H1 (cell line): ENCODE data around the gene PECR. TPM values are rescaled to one million over a fixed set of nuclear protein-coding genes. Genes with fewer than 3 reads are reported as not detected.
A peak's percentile ranks its signal among the peaks of the same experiment; 100 is the strongest.

Source experiments
- CTCF ChIA-PET: fragments of 300-600 bp; sonication (Branson Sonifier 250); formaldehyde crosslinking; loops from one replicate; lab custom pipeline; 2021; ENCODE audit not compliant: partially characterized antibody; lab: Charles Lee
- POLR2A ChIA-PET: fragments of 300-600 bp; sonication (Branson Sonifier 250); formaldehyde crosslinking; loops from one replicate; lab custom pipeline; 2021; ENCODE audit warnings: inconsistent platforms; ENCODE audit not compliant: partially characterized antibody; lab: Charles Lee
- DNase-seq, 2 experiments: peaks; one replicate each; pipeline versions ENCODE4 v3.0.0 to v3.0.0-alpha.2; 2010 to 2022; ENCODE audit warnings: low spot score in 2 of 2, low read depth in 1 of 2, mixed read lengths in 1 of 2
- FAIRE-seq: peaks from 2 replicates; lab custom pipeline; 2011; peaks lifted over from hg19 to GRCh38; lab: Jason Lieb, UNC
- H2AFZ ChIP-seq: 2 replicates; pipeline ENCODE4 v1.8.1; 2012; ENCODE audit warnings: low read length, inconsistent platforms
- H2AK5ac ChIP-seq: 2 replicates; pipeline ENCODE4 v1.6.1; 2013; ENCODE audit warnings: low read depth, low read length
- H2BK120ac ChIP-seq: replicated peaks from 2 replicates; pipeline ENCODE3; 2013; ENCODE audit warnings: low read depth, low read length, inconsistent platforms
- H2BK12ac ChIP-seq: 2 replicates; pipeline ENCODE4 v1.6.1; 2013; ENCODE audit warnings: low read depth, low read length
- H2BK15ac ChIP-seq: 2 replicates; pipeline ENCODE4 v1.6.1; 2013; ENCODE audit warnings: low read length
- H2BK20ac ChIP-seq: 2 replicates; pipeline ENCODE4 v1.6.1; 2013; ENCODE audit warnings: low read length
- H2BK5ac ChIP-seq: 2 replicates; pipeline ENCODE4 v1.6.1; 2013; ENCODE audit warnings: low read depth, low read length
- H3K14ac ChIP-seq: 2 replicates; pipeline ENCODE4 v1.6.1; 2013; ENCODE audit warnings: inconsistent platforms; ENCODE audit not compliant: insufficient read length
- H3K18ac ChIP-seq: 2 replicates; pipeline ENCODE4 v1.6.1; 2013; ENCODE audit warnings: low read length; ENCODE audit errors: extremely low read depth
- H3K23ac ChIP-seq: 2 replicates; pipeline ENCODE4 v1.6.1; 2013; ENCODE audit warnings: inconsistent platforms; ENCODE audit not compliant: insufficient read length
- H3K23me2 ChIP-seq: 2 replicates; pipeline ENCODE4 v1.6.1; 2013; ENCODE audit warnings: low read depth, low read length
- H3K27ac ChIP-seq: 2 replicates; pipeline ENCODE4 v1.6.1; 2011; ENCODE audit warnings: low read depth, low read length, inconsistent platforms
- H3K27me3 ChIP-seq, 4 experiments: replicated peaks in 1 of 4; 1 replicate in 1 of 4; 2 replicates in 3 of 4; pipeline versions ENCODE4 v1.6.1 to v1.8.1; 2011 to 2013; ENCODE audit warnings: low read length in 3 of 4, mild to moderate bottlenecking in 3 of 4, inconsistent platforms in 2 of 4, mixed read lengths in 2 of 4, moderate library complexity in 1 of 4; ENCODE audit not compliant: control insufficient read depth in 3 of 4, insufficient read depth in 3 of 4; ENCODE audit errors: extremely low read depth in 1 of 4
- H3K36me3 ChIP-seq, 4 experiments: 2 replicates each; pipeline versions ENCODE4 v1.6.1 to v1.8.1; 2011 to 2013; ENCODE audit warnings: mild to moderate bottlenecking in 4 of 4, low read length in 3 of 4, moderate library complexity in 2 of 4, control low read depth in 1 of 4, inconsistent platforms in 1 of 4; ENCODE audit not compliant: insufficient read depth in 4 of 4, control insufficient read depth in 2 of 4
- H3K4ac ChIP-seq: replicated peaks from 2 replicates; pipeline ENCODE3; 2013; ENCODE audit warnings: low read length, low read depth, mixed read lengths, inconsistent platforms; ENCODE audit not compliant: insufficient read length
- H3K4me1 ChIP-seq, 4 experiments: replicated peaks in 1 of 4; 1 replicate in 1 of 4; 2 replicates in 3 of 4; pipeline versions ENCODE4 v1.6.1 to v1.8.1; 2011 to 2013; ENCODE audit warnings: low read length in 3 of 4, inconsistent platforms in 2 of 4, mixed read lengths in 1 of 4; ENCODE audit not compliant: insufficient read depth in 4 of 4, control insufficient read depth in 3 of 4
- H3K4me2 ChIP-seq, 2 experiments: 2 replicates each; pipeline versions ENCODE4 v1.6.1 to v1.8.1; 2011 to 2013; ENCODE audit warnings: low read depth in 2 of 2, low read length in 2 of 2, control low read depth in 1 of 2, inconsistent platforms in 1 of 2, mild to moderate bottlenecking in 1 of 2; ENCODE audit not compliant: insufficient read depth in 1 of 2
- H3K4me3 ChIP-seq, 4 experiments: fragments of 200-600, 300-600 bp in 1 of 4; sonication (generic), shearing (Covaris generic), sonication (Bioruptor Twin) in 1 of 4; 2 replicates each; pipeline versions ENCODE4 v1.5.1 to v1.8.1; 2011 to 2016; ENCODE audit warnings: low read length in 4 of 4, low read depth in 3 of 4, control low read depth in 2 of 4, inconsistent platforms in 2 of 4, mild to moderate bottlenecking in 2 of 4, mixed read lengths in 1 of 4, moderate library complexity in 1 of 4; ENCODE audit not compliant: insufficient read depth in 2 of 4; ENCODE audit errors: extremely low read depth in 1 of 4
- H3K56ac ChIP-seq: replicated peaks from 2 replicates; pipeline ENCODE3; 2013; ENCODE audit warnings: low read depth, mild to moderate bottlenecking, mixed read lengths, low read length, inconsistent platforms; ENCODE audit not compliant: insufficient read length
- H3K79me1 ChIP-seq: 2 replicates; pipeline ENCODE4 v1.6.1; 2013; ENCODE audit warnings: low read depth, low read length, control low read depth
- H3K79me2 ChIP-seq, 2 experiments: 2 replicates each; pipeline versions ENCODE4 v1.6.1 to v1.8.1; 2012 to 2013; ENCODE audit warnings: low read length in 2 of 2, mild to moderate bottlenecking in 2 of 2, inconsistent platforms in 1 of 2; ENCODE audit not compliant: insufficient read depth in 2 of 2, control insufficient read depth in 1 of 2
- H3K9ac ChIP-seq, 4 experiments: replicated peaks in 1 of 4; 1 replicate in 1 of 4; 2 replicates in 3 of 4; pipeline versions ENCODE4 v1.6.1 to v1.8.1; 2011 to 2013; ENCODE audit warnings: low read depth in 3 of 4, low read length in 3 of 4, control low read depth in 2 of 4, mild to moderate bottlenecking in 2 of 4, moderate library complexity in 2 of 4, inconsistent platforms in 1 of 4; ENCODE audit errors: extremely low read depth in 1 of 4
- H3K9me3 ChIP-seq, 2 experiments: 2 replicates each; pipeline versions ENCODE4 v1.6.1 to v1.8.1; 2012 to 2013; ENCODE audit warnings: mild to moderate bottlenecking in 2 of 2, moderate library complexity in 2 of 2, control low read depth in 1 of 2, inconsistent platforms in 1 of 2, low read depth in 1 of 2, low read length in 1 of 2, mixed read lengths in 1 of 2; ENCODE audit not compliant: insufficient read depth in 2 of 2
- H4K20me1 ChIP-seq, 2 experiments: replicated peaks in 1 of 2; 2 replicates each; pipeline versions ENCODE3 to v1.8.1; 2011 to 2013; ENCODE audit warnings: inconsistent platforms in 2 of 2, low read length in 2 of 2, mild to moderate bottlenecking in 1 of 2; ENCODE audit not compliant: insufficient read depth in 2 of 2, control insufficient read depth in 1 of 2
- H4K5ac ChIP-seq: 2 replicates; pipeline ENCODE4 v1.6.1; 2013; ENCODE audit warnings: low read length, low read depth, mixed read lengths, inconsistent platforms; ENCODE audit not compliant: insufficient read length
- H4K8ac ChIP-seq: 2 replicates; pipeline ENCODE4 v1.8.0; 2013; ENCODE audit warnings: mild to moderate bottlenecking, moderate library complexity, low read length, inconsistent platforms; ENCODE audit not compliant: insufficient read depth; ENCODE audit errors: extremely low read depth
- H4K91ac ChIP-seq: replicated peaks from 2 replicates; pipeline ENCODE3; 2013; ENCODE audit warnings: low read length, mixed read lengths, inconsistent platforms; ENCODE audit not compliant: insufficient read length
- WGBS, 2 experiments: shearing (Covaris generic) in 1 of 2; methylation state at CpG; one replicate each; pipeline versions ENCODE4 v1.1.6 to v1.1.7; 2013 to 2015; ENCODE audit warnings: low lambda C conversion rate in 2 of 2, mixed read lengths in 2 of 2, inconsistent platforms in 1 of 2, low coverage in 1 of 2, missing lambda C conversion rate in 1 of 2; ENCODE audit not compliant: insufficient replicate concordance in 2 of 2, insufficient coverage in 1 of 2, insufficient read length in 1 of 2; ENCODE audit errors: extremely low coverage in 1 of 2, missing lambda C conversion rate in 1 of 2; 5-methylcytosine and 5-hydroxymethylcytosine counted together
- polyA plus RNA-seq, 7 experiments: library from polyadenylated mRNA; depleted of rRNA in 3 of 7; stranded (reverse) in 5 of 7; unstranded in 2 of 7; fragments of >200 nt in 5 of 7; fragments of 200-250 nt in 2 of 7; gene quantifications; 1 replicate in 5 of 7; 2 replicates in 1 of 7; 4 replicates in 1 of 7; pipeline versions ENCODE4 v1.2.1 to v1.2.3, GENCODE V29; 2011 to 2013; ENCODE audit warnings: missing spikeins in 2 of 7, mixed read lengths in 2 of 7
- total RNA-seq: library from RNA; stranded (reverse); fragmentation: NEBNext Ultra II Directional; extraction: Animal tissue kit (Norgen Biotek cat#: 25700); gene quantifications from 2 replicates; pipeline ENCODE4 v1.2.1, GENCODE V29; 2021

The PECR gene
- total and polyA plus RNA-seq, 2 of the 8 experiments (the other 6 are each of a cell fraction or from before 2014, with no cell fraction given), result 15.9 to 19.2 TPM

- H4K8ac ChIP-seq, result peak overlapping the region; percentile 81; the same call in 1 of the 2 replicates
- peaks cover 0 to 1% of the 10 kb centered on the region in 2 experiments for H4K20me1 ChIP-seq
- peak overlapping the region; percentile 77; the same call in 1 of the 2 replicates for H2BK12ac ChIP-seq
- no peak overlapping the region for H3K4ac ChIP-seq
- H3K79me1 ChIP-seq, result no peaks in the 10 kb centered on the region; the same call in 1 of the 2 replicates
- H4K5ac ChIP-seq, result peak overlapping the region; percentile 100
- WGBS, 2 experiments, result 0% methylated on average over 1 of the region's 1 CpG; no CpG with 5 or more reads in 1 of the 2 experiments
- no peak overlapping the region for H2AK5ac ChIP-seq
- peak overlapping the region; percentile 90 for H3K56ac ChIP-seq
- H2BK120ac ChIP-seq, result no peak overlapping the region
- H2BK15ac ChIP-seq, result no peak overlapping the region
- H3K27me3 ChIP-seq, result no peaks in the 10 kb centered on the region
- peaks cover 0 to 16% of the 10 kb centered on the region in 2 experiments; a peak in 1 of 4 replicates for H3K79me2 ChIP-seq
- peak overlapping the region; percentile 37; the same call in 1 of the 2 replicates for H3K27ac ChIP-seq
- no peak overlapping the region for H2BK20ac ChIP-seq
- H3K9me3 ChIP-seq, result no peaks in the 10 kb centered on the region
- FAIRE-seq (no peak), DNase-seq (no peak)
- no peaks in the 10 kb centered on the region for H3K36me3 ChIP-seq
- peak overlapping the region; percentile 55 to 81 (median 67) for H3K9ac ChIP-seq
- peaks cover 7% of the 10 kb centered on the region for H3K23me2 ChIP-seq
- CTCF ChIA-PET, result interaction anchor here (0.7 to 3.9 kb wide), 7 partner anchors 13 to 177 kb away, joined by 3 to 18 read pairs (median 4); partner anchors contain the start of gene XRCC5
- H3K4me3 ChIP-seq, result peak overlapping the region; percentile 53 to 92 (median 81)
- peak overlapping the region; percentile 98 for H3K18ac ChIP-seq
- no peak overlapping the region for H3K23ac ChIP-seq
- POLR2A ChIA-PET, result interaction anchor here (0.6 to 5.6 kb wide), 13 partner anchors 9 to 1965 kb away, joined by 3 to 73 read pairs (median 4); partner anchors contain the start of gene XRCC5
- peak overlapping the region; percentile 79 for H2AFZ ChIP-seq
- H4K91ac ChIP-seq, result peak overlapping the region; percentile 96
- peak overlapping the region; percentile 80 for H2BK5ac ChIP-seq
- H3K4me1 ChIP-seq, result peaks cover 3 to 15% (median 14%) of the 10 kb centered on the region in 4 experiments; a peak in 5 of 7 replicates
- H3K4me2 ChIP-seq, result peak overlapping the region; percentile 93
- no peak overlapping the region for H3K14ac ChIP-seq
These were observed 597 bp downstream of the PECR start for GRCh38 chr2:216081012-216081411.
